Sigmoid colon (tissue), 7 donors: ENCODE results near the gene HSPA1A. TPM values are rescaled to one million over a fixed set of nuclear protein-coding genes. Genes with fewer than 3 reads are reported as not detected.
"Not testable (repeated sequence)": the region's sequence is repeated elsewhere in the genome, so short reads cannot be mapped to it uniquely, and the experiment has no call there.

Source experiments
- DNase-seq: peaks from one replicate; pipeline ENCODE4 v3.0.0-alpha.2; 2019
- H3K27ac ChIP-seq, 4 donors: fragments of 200-600 bp; sonication (generic); one replicate each; pipeline ENCODE4 v1.5.1; 2016 to 2019; ENCODE audit warnings: mild to moderate bottlenecking in 1 of 4
- H3K27me3 ChIP-seq, 3 donors: fragments of 200-600 bp; sonication (generic); one replicate each; pipeline ENCODE4 v1.5.1; 2019; ENCODE audit warnings: mild to moderate bottlenecking in 1 of 3
- H3K36me3 ChIP-seq, 4 donors: fragments of 200-600 bp; sonication (generic); one replicate each; pipeline ENCODE4 v1.5.1; 2016 to 2019
- H3K4me1 ChIP-seq, 4 donors: fragments of 200-600 bp; sonication (generic); one replicate each; pipeline ENCODE4 v1.5.1; 2017 to 2019
- H3K4me3 ChIP-seq, 4 donors: fragments of 200-600 bp; sonication (generic); one replicate each; pipeline ENCODE4 v1.5.1; 2017 to 2019; ENCODE audit warnings: mild to moderate bottlenecking in 2 of 4, moderate library complexity in 1 of 4
- H3K9me3 ChIP-seq, 4 donors: fragments of 200-600 bp in 3 of 4; sonication (generic) in 3 of 4; one replicate each; pipeline versions ENCODE4 v1.5.1 to v1.6.1; 2013 to 2019
- EP300 ChIP-seq, 4 donors: sonication (generic); formaldehyde crosslinking; IDR thresholded peaks; one replicate each; pipeline ENCODE4 v1.6.1; 2017; ENCODE audit warnings: antibody characterized with exemption in 4 of 4
- POLR2A ChIP-seq, 2 donors: fragments of 450-650 bp; IDR thresholded peaks; one replicate each; pipeline ENCODE4 v1.6.1; 2016; ENCODE audit warnings: antibody characterized with exemption in 2 of 2, mild to moderate bottlenecking in 2 of 2, moderate library complexity in 2 of 2
- POLR2AphosphoS5 ChIP-seq, 4 donors: sonication (generic); formaldehyde crosslinking; IDR thresholded peaks; one replicate each; pipeline ENCODE4 v1.6.1; 2017; ENCODE audit warnings: antibody characterized with exemption in 4 of 4
- WGBS, 2 donors: extraction: QIAGEN DNeasy Blood & Tissue Kit; methylation state at CpG; one replicate each; pipeline ENCODE4 v1.1.7; 2013; 5-methylcytosine and 5-hydroxymethylcytosine counted together
- intact Hi-C: fragments of 100-400 bp; cut with DNase I; formaldehyde crosslinking; loops from one replicate; pipeline ENCODE4 v1.15.1; 2023
- polyA plus RNA-seq, 3 donors: library from polyadenylated mRNA; stranded (reverse); fragments of 200-250 nt; gene quantifications; one replicate each; pipeline ENCODE4 v1.2.3, GENCODE V29; 2013
- total RNA-seq, 4 donors: library from RNA; depleted of rRNA; stranded (reverse); fragments of >200 nt; gene quantifications; one replicate each; pipeline ENCODE4 v1.1.0, GENCODE V29; 2016
- TF ChIP-seq, protein P1 (sequence below), 4 experiments: fragments of 450-650 bp in 3 of 4; fragments of 200-600 bp in 1 of 4; IDR thresholded peaks; one replicate each; pipeline ENCODE4 v1.5.1; 2016 to 2019; ENCODE audit warnings: antibody characterized with exemption in 4 of 4, mild to moderate bottlenecking in 3 of 4, moderate library complexity in 2 of 4
- donor health status: healthy with polysubstance abuse.
- donor health status: Bipolar disorder and iron deficiency.
- donor health status: healthy.

The HSPA1A gene
- total and polyA plus RNA-seq, 7 donors, result 39.0 to 321 (median 147) TPM

DNA sequence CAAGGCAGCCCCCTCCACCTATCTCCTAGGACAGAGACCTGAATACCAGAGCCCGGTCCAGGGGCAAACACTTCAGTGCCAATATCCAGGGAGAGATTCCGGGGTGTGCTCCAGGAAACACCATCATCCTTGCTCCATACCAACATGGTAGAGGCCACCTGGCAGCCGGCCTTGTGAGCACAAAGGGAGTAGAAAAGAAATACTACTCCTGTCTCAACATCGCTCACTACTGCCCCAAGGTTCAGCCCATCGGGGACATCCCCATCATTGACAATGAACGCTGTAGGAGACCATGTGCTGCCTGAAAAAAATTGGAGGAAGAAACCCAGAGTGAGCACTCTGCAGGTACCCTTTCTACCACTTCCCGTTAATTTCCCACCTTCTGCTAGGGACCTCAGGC, 45.8 kb downstream of the HSPA1A start:
- Histone ChIP-seq H3K9me3 (no peaks in the 10 kb centered on the region), H3K27ac (no peak overlapping the region), H3K4me1 (peaks cover 0 to 25% (median 15%) of the 10 kb centered on the region in 4 donors), H3K4me3 (no peak overlapping the region), H3K36me3 (peaks cover 7 to 40% (median 16%) of the 10 kb centered on the region in 4 donors), H3K27me3 (no peaks in the 10 kb centered on the region)
- intact Hi-C loops, result no loop called here
- TF ChIP-seq EP300 (IDR thresholded peaks at IDR 0.05), result no peak
- TF ChIP-seq, protein P1, sequence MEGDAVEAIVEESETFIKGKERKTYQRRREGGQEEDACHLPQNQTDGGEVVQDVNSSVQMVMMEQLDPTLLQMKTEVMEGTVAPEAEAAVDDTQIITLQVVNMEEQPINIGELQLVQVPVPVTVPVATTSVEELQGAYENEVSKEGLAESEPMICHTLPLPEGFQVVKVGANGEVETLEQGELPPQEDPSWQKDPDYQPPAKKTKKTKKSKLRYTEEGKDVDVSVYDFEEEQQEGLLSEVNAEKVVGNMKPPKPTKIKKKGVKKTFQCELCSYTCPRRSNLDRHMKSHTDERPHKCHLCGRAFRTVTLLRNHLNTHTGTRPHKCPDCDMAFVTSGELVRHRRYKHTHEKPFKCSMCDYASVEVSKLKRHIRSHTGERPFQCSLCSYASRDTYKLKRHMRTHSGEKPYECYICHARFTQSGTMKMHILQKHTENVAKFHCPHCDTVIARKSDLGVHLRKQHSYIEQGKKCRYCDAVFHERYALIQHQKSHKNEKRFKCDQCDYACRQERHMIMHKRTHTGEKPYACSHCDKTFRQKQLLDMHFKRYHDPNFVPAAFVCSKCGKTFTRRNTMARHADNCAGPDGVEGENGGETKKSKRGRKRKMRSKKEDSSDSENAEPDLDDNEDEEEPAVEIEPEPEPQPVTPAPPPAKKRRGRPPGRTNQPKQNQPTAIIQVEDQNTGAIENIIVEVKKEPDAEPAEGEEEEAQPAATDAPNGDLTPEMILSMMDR (IDR thresholded peaks at IDR 0.05), result no peak
- no peak for TF ChIP-seq POLR2A (IDR thresholded peaks at IDR 0.05)
- no peak for TF ChIP-seq POLR2AphosphoS5 (IDR thresholded peaks at IDR 0.05)
- DNase-seq, result no peak
- 94 to 98% methylated on average over 7 of the region's 7 CpGs for WGBS, 2 donors

DNA sequence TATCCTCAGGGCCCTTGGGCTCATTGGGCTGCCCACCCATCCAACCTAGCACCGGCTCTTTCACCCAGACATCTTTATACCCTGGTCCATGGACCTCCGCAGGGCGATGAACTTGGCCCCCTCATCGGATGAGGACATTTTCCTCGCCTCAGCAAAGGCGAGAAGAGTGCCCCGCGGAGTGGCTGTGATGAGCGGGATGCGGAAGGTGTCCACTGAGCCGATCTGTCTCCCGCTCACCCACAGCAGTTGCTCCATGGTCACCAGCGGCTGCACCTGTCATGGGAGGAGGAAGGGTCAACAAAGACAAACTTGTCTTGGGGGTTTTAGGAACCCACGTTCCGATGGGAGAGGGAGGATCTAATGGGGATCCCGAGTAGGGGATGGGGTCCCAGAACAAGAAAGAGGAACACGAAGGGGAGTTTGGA, 46.6 kb downstream of the HSPA1A start:
- WGBS, 2 donors, result 52 to 56% methylated on average over 17 of the region's 17 CpGs
- intact Hi-C loops, result loop anchor here (1.0 to 2.0 kb wide), 2 partner anchors 28 to 41 kb away; partner anchors contain the start of gene ZBTB12
- no peak for DNase-seq
- Histone ChIP-seq H3K4me1 (peaks cover 0 to 25% (median 15%) of the 10 kb centered on the region in 4 donors), H3K27ac (peak overlapping the region; percentile 83 to 89 (median 87)), H3K36me3 (peaks cover 7 to 38% (median 16%) of the 10 kb centered on the region in 4 donors), H3K9me3 (no peaks in the 10 kb centered on the region), H3K4me3 (peak overlapping the region; percentile 60 to 74 (median 68)), H3K27me3 (no peaks in the 10 kb centered on the region)
- TF ChIP-seq, protein P1 (IDR thresholded peaks at IDR 0.05), result no peak
- TF ChIP-seq POLR2A (IDR thresholded peaks at IDR 0.05) (no peak), EP300 (IDR thresholded peaks at IDR 0.05) (no peak), POLR2AphosphoS5 (IDR thresholded peaks at IDR 0.05) (no peak)

DNA sequence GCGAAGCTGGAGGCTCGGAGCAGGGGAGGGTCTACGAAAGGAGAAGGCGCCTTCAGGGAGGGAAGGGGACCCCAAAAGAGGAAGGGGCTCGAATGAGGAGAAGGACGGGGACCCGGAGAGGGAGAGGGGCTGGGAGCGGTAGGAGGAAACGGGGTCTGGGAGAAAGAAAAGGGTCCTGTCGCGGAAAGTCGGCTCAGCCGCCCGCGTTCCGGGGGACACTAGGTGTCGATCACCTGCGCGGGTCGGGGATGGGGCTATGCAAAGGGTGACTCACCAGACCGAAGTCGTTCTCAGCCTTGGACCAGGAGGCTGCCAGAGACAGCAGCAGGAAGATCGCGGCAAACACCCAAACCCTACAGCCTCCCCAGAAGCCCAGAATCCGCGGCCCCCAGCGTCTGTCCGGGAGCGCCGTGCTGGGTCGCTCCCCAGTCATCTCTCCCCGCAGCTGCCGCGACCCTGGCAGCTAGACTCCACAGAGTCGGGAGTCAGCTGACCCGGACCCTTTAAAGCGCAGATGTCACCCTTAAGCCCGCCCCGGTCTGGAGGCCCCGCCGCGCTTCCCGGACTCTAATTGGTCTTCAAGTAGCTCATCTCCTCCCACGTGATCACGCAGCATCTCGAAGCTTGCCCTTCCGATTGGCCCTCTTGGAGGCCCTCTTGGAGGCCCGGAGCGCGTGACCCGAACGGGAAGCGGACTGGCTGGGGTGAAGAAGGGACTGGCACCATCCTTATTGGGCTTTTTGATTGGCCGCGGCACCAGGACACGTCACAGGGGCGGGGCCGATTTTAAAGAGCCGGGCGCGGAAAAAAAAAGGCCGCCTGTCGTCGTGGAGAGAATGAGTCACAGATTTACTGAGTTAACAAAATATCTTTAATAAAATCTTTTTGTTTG, 47.2 kb downstream of the HSPA1A start, which contains the start of gene NEU1:
Gene NEU1 (minus strand): TSS at position 478 of the 892 bp plus-strand sequence. CDS start 45 bp downstream, at position 433.
- 1% methylated on average over 64 of the region's 64 CpGs for WGBS, 2 donors
- Histone ChIP-seq H3K36me3 (peaks cover 7 to 31% (median 16%) of the 10 kb centered on the region in 4 donors), H3K4me1 (peaks cover 0 to 25% (median 15%) of the 10 kb centered on the region in 4 donors), H3K9me3 (no peaks in the 10 kb centered on the region), H3K27me3 (no peaks in the 10 kb centered on the region), H3K4me3 (peak within 1 kb of the TSS; percentile 60 to 74 (median 68)), H3K27ac (peak within 1 kb of the TSS; percentile 84 to 89 (median 88))
- DNase-seq, result peak; percentile 100
- intact Hi-C loops, result loop anchor here (1.0 to 2.0 kb wide), 2 partner anchors 28 to 40 kb away; partner anchors contain the start of gene ZBTB12
- TF ChIP-seq EP300 (IDR thresholded peaks at IDR 0.05) (peak in 2 of 4 donors; percentile 7 to 61), POLR2AphosphoS5 (IDR thresholded peaks at IDR 0.05) (peak; percentile 98 to 99 (median 98)), POLR2A (IDR thresholded peaks at IDR 0.05) (peak; percentile 97)
- TF ChIP-seq, protein P1 (IDR thresholded peaks at IDR 0.05), result no peak

DNA sequence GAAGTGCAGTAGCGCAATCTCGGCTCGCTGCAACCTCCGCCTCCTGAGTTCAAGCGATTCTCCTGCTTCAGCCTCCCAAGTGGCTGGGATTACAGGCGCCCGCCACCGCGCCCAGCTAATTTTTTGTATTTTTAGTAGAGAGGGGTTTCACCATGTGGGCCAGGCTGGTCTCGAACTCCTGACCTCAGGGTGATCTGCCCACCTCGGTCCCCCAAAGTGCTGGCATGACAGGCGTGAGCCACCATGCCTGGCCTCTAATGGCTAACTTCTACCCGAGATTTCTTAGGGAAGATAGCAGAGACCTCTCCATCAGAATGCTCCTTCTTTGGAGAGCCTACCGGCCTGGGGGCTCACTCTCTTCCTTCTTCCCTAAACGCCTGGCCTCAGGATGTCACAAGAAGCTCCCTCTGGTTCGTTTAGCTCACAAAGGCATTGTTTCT, 48.8 kb downstream of the HSPA1A start:
- intact Hi-C loops, result loop anchor here (1.0 kb wide), 1 partner anchor 183 kb away; the partner anchor contains the start of gene LY6G5C
- 36 to 75% methylated on average over 16 of the region's 16 CpGs for WGBS, 2 donors

DNA sequence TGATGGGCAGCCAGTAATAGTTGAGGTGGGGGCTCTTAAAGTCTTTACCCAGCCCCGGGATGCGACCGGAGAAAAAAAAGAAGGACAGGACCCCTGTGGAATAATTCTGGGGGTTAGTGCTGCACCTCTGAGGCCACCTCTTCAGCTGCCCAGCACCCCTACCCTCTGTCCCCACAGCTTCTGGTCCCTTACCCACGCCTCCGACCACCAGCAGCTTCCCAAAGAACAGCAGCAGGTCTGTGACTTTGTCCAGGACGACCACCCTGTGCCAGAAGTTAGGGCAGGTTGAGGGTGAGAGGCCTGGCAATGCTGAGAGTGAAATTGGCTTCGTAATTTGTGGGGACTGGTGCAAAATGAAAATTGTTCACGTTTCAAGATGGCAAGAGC, 49.5 kb downstream of the HSPA1A start:
- no peak for DNase-seq
- peaks cover 0 to 11% (median 8%) of the 10 kb centered on the region in 4 donors for H3K36me3 ChIP-seq
- H3K27me3 ChIP-seq, result no peaks in the 10 kb centered on the region
- TF ChIP-seq EP300 (IDR thresholded peaks at IDR 0.05) (no peak), POLR2A (IDR thresholded peaks at IDR 0.05) (no peak), POLR2AphosphoS5 (IDR thresholded peaks at IDR 0.05) (no peak)
- TF ChIP-seq, protein P1 (IDR thresholded peaks at IDR 0.05), result no peak
- H3K4me1 ChIP-seq, result peaks cover 0 to 25% (median 15%) of the 10 kb centered on the region in 4 donors
- WGBS, 2 donors, result 89 to 91% methylated on average over 8 of the region's 8 CpGs
- intact Hi-C loops, result loop anchor here (1.0 kb wide), 1 partner anchor 184 kb away; the partner anchor contains the start of gene LY6G5C
- H3K4me3 ChIP-seq, result no peak overlapping the region
- H3K9me3 ChIP-seq, result no peaks in the 10 kb centered on the region
- H3K27ac ChIP-seq, result no peak overlapping the region

More for the DNA sequence above, 48.8 kb downstream of the HSPA1A start:
- Histone ChIP-seq H3K4me1 (peaks cover 0 to 25% (median 15%) of the 10 kb centered on the region in 4 donors), H3K27ac (peak overlapping the region; percentile 84 to 89 (median 88)), H3K36me3 (peaks cover 6 to 18% (median 15%) of the 10 kb centered on the region in 4 donors), H3K4me3 (peak overlapping the region; percentile 26 to 74 (median 48))
- H3K9me3 ChIP-seq, H3K27me3 ChIP-seq, DNase-seq: not testable (repeated sequence)
